ENCODE measurements around the gene MGMT.

The MGMT gene

GRCh38 chr10:129518793-129519192 lies 51.8 kb downstream of the MGMT start:
- Mint-ChIP-seq H3K4me1 (peaks cover 25% of the 10 kb centered on the region), H3K27ac (ENCODE audit: low read depth) (no peak overlapping the region), H3K36me3 (ENCODE audit: insufficient read depth) (peaks cover 2% of the 10 kb centered on the region), H3K4me3 (no peak overlapping the region), H3K27me3 (no peaks in the 10 kb centered on the region), H3K9me3 (no peaks in the 10 kb centered on the region)
- ATAC-seq (replicated peaks; ENCODE audit: extremely low read depth, poor library complexity, severe bottlenecking) (no peak), DNase-seq (ENCODE audit: low spot score in 2 of 2) (no peak)

- Mint-ChIP-seq H3K27me3 (no peaks in the 10 kb centered on the region), H3K27ac (ENCODE audit: low read depth) (no peak overlapping the region), H3K9me3 (no peaks in the 10 kb centered on the region), H3K4me1 (peaks cover 17% of the 10 kb centered on the region), H3K36me3 (ENCODE audit: insufficient read depth) (peaks cover 3% of the 10 kb centered on the region), H3K4me3 (no peak overlapping the region)
- no peak for DNase-seq (ENCODE audit: low spot score in 2 of 2)
- ATAC-seq (replicated peaks; ENCODE audit: extremely low read depth, poor library complexity, severe bottlenecking) = no peak
Observed at GRCh38 chr10:129520440-129521080, 53.5 kb downstream of the MGMT start.

GRCh38 chr10:129521161-129522025 lies 54.4 kb downstream of the MGMT start:
- DNase-seq (ENCODE audit: low spot score in 2 of 2) (no peak), ATAC-seq (replicated peaks; ENCODE audit: extremely low read depth, poor library complexity, severe bottlenecking) (no peak)
- Mint-ChIP-seq H3K27ac (ENCODE audit: low read depth) (no peak overlapping the region), H3K4me3 (no peak overlapping the region), H3K9me3 (no peaks in the 10 kb centered on the region), H3K27me3 (no peaks in the 10 kb centered on the region), H3K4me1 (peaks cover 12% of the 10 kb centered on the region), H3K36me3 (ENCODE audit: insufficient read depth) (peaks cover 3% of the 10 kb centered on the region)

- no peak for DNase-seq (ENCODE audit: low spot score in 2 of 2)
- H3K4me1 Mint-ChIP-seq = peaks cover 11% of the 10 kb centered on the region
- no peak overlapping the region for H3K27ac Mint-ChIP-seq (ENCODE audit: low read depth)
- H3K9me3 Mint-ChIP-seq = no peaks in the 10 kb centered on the region
- no peak for ATAC-seq (replicated peaks; ENCODE audit: extremely low read depth, poor library complexity, severe bottlenecking)
- no peak overlapping the region for H3K4me3 Mint-ChIP-seq
- H3K27me3 Mint-ChIP-seq = no peaks in the 10 kb centered on the region
- H3K36me3 Mint-ChIP-seq (ENCODE audit: insufficient read depth) = peaks cover 3% of the 10 kb centered on the region
Observed at GRCh38 chr10:129522041-129522585, 55.1 kb downstream of the MGMT start.

- Mint-ChIP-seq H3K9me3 (no peaks in the 10 kb centered on the region), H3K27me3 (no peaks in the 10 kb centered on the region), H3K4me1 (peaks cover 6% of the 10 kb centered on the region), H3K4me3 (no peak overlapping the region), H3K27ac (ENCODE audit: low read depth) (no peak overlapping the region), H3K36me3 (ENCODE audit: insufficient read depth) (peaks cover 3% of the 10 kb centered on the region)
- DNase-seq (ENCODE audit: low spot score in 2 of 2) (no peak), ATAC-seq (replicated peaks; ENCODE audit: extremely low read depth, poor library complexity, severe bottlenecking) (no peak)
Observed at GRCh38 chr10:129523031-129523722, 56.1 kb downstream of the MGMT start.

GRCh38 chr10:129523723-129524316 lies 56.8 kb downstream of the MGMT start:
- no peaks in the 10 kb centered on the region for H3K27me3 Mint-ChIP-seq
- H3K4me1 Mint-ChIP-seq = peaks cover 9% of the 10 kb centered on the region
- ATAC-seq (replicated peaks; ENCODE audit: extremely low read depth, poor library complexity, severe bottlenecking) = no peak
- H3K4me3 Mint-ChIP-seq = no peak overlapping the region
- peaks cover 2% of the 10 kb centered on the region for H3K36me3 Mint-ChIP-seq (ENCODE audit: insufficient read depth)
- no peak for DNase-seq (ENCODE audit: low spot score in 2 of 2)
- H3K9me3 Mint-ChIP-seq = no peaks in the 10 kb centered on the region
- H3K27ac Mint-ChIP-seq (ENCODE audit: low read depth) = no peak overlapping the region

GRCh38 chr10:129524936-129525335 lies 57.9 kb downstream of the MGMT start:
- H3K27ac Mint-ChIP-seq (ENCODE audit: low read depth) = no peak overlapping the region
- H3K4me3 Mint-ChIP-seq = no peak overlapping the region
- H3K9me3 Mint-ChIP-seq = no peaks in the 10 kb centered on the region
- H3K27me3 Mint-ChIP-seq = no peaks in the 10 kb centered on the region
- no peak for DNase-seq (ENCODE audit: low spot score in 2 of 2)
- H3K4me1 Mint-ChIP-seq = peaks cover 11% of the 10 kb centered on the region
- ATAC-seq (replicated peaks; ENCODE audit: extremely low read depth, poor library complexity, severe bottlenecking) = no peak
- peaks cover 2% of the 10 kb centered on the region for H3K36me3 Mint-ChIP-seq (ENCODE audit: insufficient read depth)

GRCh38 chr10:129525401-129525801 lies 58.4 kb downstream of the MGMT start:
- ATAC-seq (replicated peaks; ENCODE audit: extremely low read depth, poor library complexity, severe bottlenecking) (no peak), DNase-seq (ENCODE audit: low spot score in 2 of 2) (no peak)

GRCh38 chr10:129526943-129527342 lies 59.9 kb downstream of the MGMT start:
- H3K4me1 Mint-ChIP-seq = peaks cover 11% of the 10 kb centered on the region
- H3K27me3 Mint-ChIP-seq = no peaks in the 10 kb centered on the region
- no peak overlapping the region for H3K27ac Mint-ChIP-seq (ENCODE audit: low read depth)
- no peak overlapping the region for H3K4me3 Mint-ChIP-seq
- no peak for DNase-seq (ENCODE audit: low spot score in 2 of 2)
- H3K36me3 Mint-ChIP-seq (ENCODE audit: insufficient read depth) = peaks cover 2% of the 10 kb centered on the region
- ATAC-seq (replicated peaks; ENCODE audit: extremely low read depth, poor library complexity, severe bottlenecking) = no peak
- no peaks in the 10 kb centered on the region for H3K9me3 Mint-ChIP-seq

More at GRCh38 chr10:129525401-129525801, 58.4 kb downstream of the MGMT start:
- Mint-ChIP-seq H3K36me3 (ENCODE audit: insufficient read depth) (peaks cover 2% of the 10 kb centered on the region), H3K27me3 (no peaks in the 10 kb centered on the region), H3K4me3 (no peak overlapping the region), H3K4me1 (peaks cover 11% of the 10 kb centered on the region), H3K9me3 (no peaks in the 10 kb centered on the region), H3K27ac (ENCODE audit: low read depth) (no peak overlapping the region)

GRCh38 chr10:129528376-129528978 lies 61.4 kb downstream of the MGMT start:
- Mint-ChIP-seq H3K27me3 (no peaks in the 10 kb centered on the region), H3K4me3 (no peak overlapping the region), H3K9me3 (no peaks in the 10 kb centered on the region), H3K4me1 (peaks cover 24% of the 10 kb centered on the region), H3K36me3 (ENCODE audit: insufficient read depth) (peaks cover 2% of the 10 kb centered on the region), H3K27ac (ENCODE audit: low read depth) (no peak overlapping the region)
- DNase-seq (ENCODE audit: low spot score in 2 of 2) (no peak), ATAC-seq (replicated peaks; ENCODE audit: extremely low read depth, poor library complexity, severe bottlenecking) (no peak)

GRCh38 chr10:129530581-129530980 lies 63.5 kb downstream of the MGMT start:
- DNase-seq (ENCODE audit: low spot score in 2 of 2) = no peak
- no peak overlapping the region for H3K4me3 Mint-ChIP-seq
- H3K27ac Mint-ChIP-seq (ENCODE audit: low read depth) = no peak overlapping the region

More at GRCh38 chr10:129530581-129530980, 63.5 kb downstream of the MGMT start:
- Mint-ChIP-seq H3K9me3 (no peaks in the 10 kb centered on the region), H3K27me3 (no peaks in the 10 kb centered on the region), H3K36me3 (ENCODE audit: insufficient read depth) (no peaks in the 10 kb centered on the region), H3K4me1 (peaks cover 36% of the 10 kb centered on the region)
- ATAC-seq (replicated peaks; ENCODE audit: extremely low read depth, poor library complexity, severe bottlenecking) = no peak
